Subcutaneous adipose tissue (tissue), 4 donors: ENCODE results near the gene SLC24A3. TPM values are rescaled to one million over a fixed set of nuclear protein-coding genes. Genes with fewer than 3 reads are reported as not detected.

Experiments
- CTCF ChIP-seq: fragments of 450-650 bp; IDR thresholded peaks from one replicate; pipeline ENCODE4 v1.5.1; 2016; ENCODE audit warnings: low read depth, mild to moderate bottlenecking, control low read depth, antibody characterized with exemption, moderate library complexity
- total RNA-seq, 4 donors: library from RNA; depleted of rRNA; stranded (reverse); fragments of >200 nt; gene quantifications; one replicate each; pipeline ENCODE4 v1.1.0, GENCODE V29; 2016

SLC24A3 gene
- total RNA-seq, 4 donors from 2014 or later, result 4.6 to 12.2 (median 9.1) TPM

- TF ChIP-seq CTCF, result no peak
Observed at GRCh38 chr20:19341348-19342053, 129.1 kb downstream of the SLC24A3 start.

GRCh38 chr20:19344341-19344740 is 131.9 kb downstream of the SLC24A3 start:
- TF ChIP-seq CTCF, result no peak

GRCh38 chr20:19347943-19348456 is 135.6 kb downstream of the SLC24A3 start:
- no peak for TF ChIP-seq CTCF

GRCh38 chr20:19348582-19348981 is 136.1 kb downstream of the SLC24A3 start:
- TF ChIP-seq CTCF, result no peak

GRCh38 chr20:19349879-19350278 is 137.4 kb downstream of the SLC24A3 start:
- TF ChIP-seq CTCF, result no peak

GRCh38 chr20:19351542-19351941 is 139.1 kb downstream of the SLC24A3 start:
- no peak for TF ChIP-seq CTCF

- TF ChIP-seq CTCF, result no peak
Observed at GRCh38 chr20:19354950-19355349, 142.5 kb downstream of the SLC24A3 start.
